IPS-18c (cell line): Measurements from ENCODE around the gene HLA-DRB5.
"Not testable (repeated sequence)": the region's sequence is repeated elsewhere in the genome, so short reads cannot be mapped to it uniquely, and the experiment has no call there.

Experiments used
- H3K4me3 ChIP-seq: 2 replicates; pipeline ENCODE4 v1.7.0; 2013; ENCODE audit warnings: low read depth, mild to moderate bottlenecking, low read length, moderate library complexity; ENCODE audit not compliant: insufficient read depth
- H3K9me3 ChIP-seq: one replicate; pipeline ENCODE4 v1.6.1; 2013; ENCODE audit warnings: mild to moderate bottlenecking, low read length, moderate library complexity; ENCODE audit not compliant: control insufficient read depth, insufficient read depth

HLA-DRB5 gene

DNA sequence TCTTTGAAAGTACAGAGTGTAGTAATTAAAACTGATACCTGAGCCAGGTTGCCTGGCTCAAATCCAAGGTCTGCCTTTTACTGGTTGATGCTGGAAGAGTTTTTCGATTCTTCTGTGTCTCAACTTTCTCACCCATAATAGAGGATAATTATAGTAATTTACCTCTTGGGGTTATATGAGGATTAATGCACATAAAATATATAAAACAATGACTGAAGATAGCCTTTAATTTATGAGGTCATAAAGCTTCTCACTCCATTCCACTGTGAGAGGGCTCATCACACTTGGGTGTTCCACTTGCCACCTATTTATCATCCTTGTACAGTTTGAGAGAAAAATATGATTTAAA lies 10.2 kb downstream of the HLA-DRB5 start:
- H3K9me3 ChIP-seq = no peaks in the 10 kb centered on the region
- no peak overlapping the region for H3K4me3 ChIP-seq

DNA sequence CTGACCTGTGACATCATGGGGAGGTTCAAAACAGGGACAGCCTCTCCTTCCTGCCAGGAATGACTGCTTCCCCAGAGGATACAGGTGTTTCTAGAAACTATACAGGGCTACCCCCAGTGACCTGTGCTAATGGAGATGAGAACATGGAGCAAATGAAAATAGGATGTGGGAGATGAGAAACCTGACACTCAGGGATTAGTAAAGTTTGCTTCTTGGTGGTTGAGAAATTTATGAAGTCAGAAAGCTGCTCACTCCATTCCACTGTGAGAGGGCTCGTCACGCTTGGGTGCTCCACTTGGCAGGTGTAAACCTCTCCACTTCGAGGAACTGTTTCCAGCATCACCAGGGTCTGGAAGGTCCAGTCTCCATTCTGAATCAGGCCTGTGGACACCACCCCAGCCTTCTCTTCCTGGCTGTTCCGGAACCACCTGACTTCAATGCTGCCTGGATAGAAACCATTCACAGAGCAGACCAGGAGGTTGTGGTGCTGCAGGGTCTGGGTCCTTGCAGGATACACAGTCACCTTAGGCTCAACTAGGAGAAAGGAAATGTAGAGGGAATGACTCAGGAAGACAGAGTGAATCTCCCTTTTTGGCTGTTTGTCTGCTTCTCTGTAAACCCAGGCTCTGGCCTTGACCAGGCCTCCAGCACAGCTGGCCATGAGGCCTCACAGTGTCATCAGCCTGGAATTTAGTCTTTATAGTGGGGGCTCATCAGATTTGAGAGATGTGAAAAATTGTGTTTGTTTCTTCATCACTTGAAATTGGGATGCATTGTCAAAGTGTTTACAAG lies 10.8 kb downstream of the HLA-DRB5 start:
- Histone ChIP-seq H3K9me3 (no peaks in the 10 kb centered on the region), H3K4me3 (no peak overlapping the region)

DNA sequence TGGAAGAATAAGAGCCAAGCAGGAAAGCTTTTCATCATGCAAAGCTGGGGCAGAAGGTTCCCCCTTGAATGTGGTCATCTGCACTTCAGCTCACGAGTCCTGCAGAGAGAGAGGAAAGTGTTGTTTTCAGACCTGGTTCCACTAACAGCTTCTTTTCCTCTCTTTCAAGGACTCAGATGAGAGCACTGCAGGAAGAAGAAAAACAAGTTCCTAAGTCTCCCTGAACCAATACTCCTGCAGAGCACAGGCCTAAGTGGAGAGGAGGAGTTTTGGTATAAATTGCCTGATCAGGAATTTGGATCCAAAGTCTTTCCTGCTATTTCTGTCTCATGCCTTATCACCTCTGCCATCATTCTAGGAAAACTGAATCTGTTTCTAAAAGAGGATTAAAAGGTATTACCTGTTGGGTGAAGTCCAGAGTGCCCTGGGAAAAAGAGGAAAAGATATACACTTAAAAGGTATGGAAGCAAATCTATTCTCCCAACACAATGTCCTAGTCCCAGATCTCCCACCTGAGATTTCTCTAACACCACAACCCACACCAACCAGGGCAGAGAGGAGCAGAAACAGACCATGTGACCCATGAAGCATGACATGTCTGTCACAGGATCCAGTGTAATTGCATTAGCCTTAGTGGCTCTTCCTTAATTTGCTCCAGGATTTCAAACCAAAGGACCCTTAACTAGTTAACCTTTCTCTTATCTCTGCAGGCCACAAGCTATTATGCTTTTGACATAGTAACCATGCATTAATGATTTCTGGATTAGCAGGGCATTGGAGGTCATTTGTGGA lies 12.2 kb downstream of the HLA-DRB5 start:
- H3K4me3 ChIP-seq = no peak overlapping the region
- H3K9me3 ChIP-seq = no peaks in the 10 kb centered on the region

DNA sequence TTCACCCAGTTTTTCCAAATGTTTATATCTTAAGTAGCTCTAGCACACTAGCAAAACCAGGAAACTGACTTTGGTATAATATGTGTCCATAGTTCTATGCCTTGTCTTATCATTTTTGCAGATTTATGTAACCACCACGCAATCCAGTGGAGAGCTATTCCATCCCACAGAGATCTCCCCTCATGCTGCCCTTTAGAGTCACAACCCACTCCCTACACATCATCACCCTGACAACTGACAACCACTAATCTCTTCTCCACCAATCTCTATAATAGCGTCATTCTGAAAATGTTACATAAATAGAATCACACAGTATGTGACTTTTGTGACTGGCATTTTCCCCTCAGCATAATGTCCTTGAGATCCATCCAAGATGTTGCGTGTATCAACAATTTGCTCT lies 29.1 kb downstream of the HLA-DRB5 start:
- no peaks in the 10 kb centered on the region for H3K9me3 ChIP-seq

DNA sequence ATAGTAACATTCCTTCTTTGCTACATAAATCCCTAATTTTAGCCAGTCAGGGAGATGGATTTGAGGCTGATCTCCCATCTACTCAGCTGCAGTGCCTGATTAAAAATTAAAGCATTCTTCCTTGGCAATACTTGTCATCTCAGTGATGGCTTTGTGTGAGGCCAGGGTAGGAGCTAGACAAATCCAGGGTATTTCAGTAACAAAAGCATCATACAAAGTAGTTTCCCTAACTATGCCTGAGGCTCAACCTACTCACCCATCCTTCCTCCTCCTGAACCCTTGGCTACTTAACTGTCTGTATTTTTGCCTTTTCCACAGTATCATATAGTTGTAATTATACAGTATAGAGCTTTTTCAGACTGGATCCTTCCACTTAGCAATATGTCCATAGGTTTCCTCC lies 37.7 kb downstream of the HLA-DRB5 start:
- H3K9me3 ChIP-seq = no peaks in the 10 kb centered on the region

More for the DNA sequence above, 29.1 kb downstream of the HLA-DRB5 start:
- H3K4me3 ChIP-seq = no peak overlapping the region

DNA sequence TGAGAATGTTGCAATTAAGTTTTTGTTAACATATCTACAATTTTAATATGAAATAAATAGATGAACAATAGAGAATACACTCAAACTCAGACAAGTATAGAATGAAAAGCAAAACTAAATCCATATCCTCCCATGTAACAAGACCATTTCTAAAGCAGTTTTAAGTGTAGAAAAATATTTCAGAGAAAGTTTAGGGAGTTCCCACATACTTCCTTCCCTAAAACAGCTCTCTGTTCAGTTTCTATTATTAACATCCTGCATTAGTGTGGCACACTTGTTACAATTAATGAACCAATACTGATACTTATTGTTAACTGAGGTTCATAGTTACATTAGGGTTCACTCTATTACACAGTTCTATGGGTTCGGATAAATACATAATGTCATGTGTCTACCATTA lies 38.4 kb downstream of the HLA-DRB5 start:
- no peak overlapping the region for H3K4me3 ChIP-seq

More for the DNA sequence above, 37.7 kb downstream of the HLA-DRB5 start:
- H3K4me3 ChIP-seq = no peak overlapping the region

DNA sequence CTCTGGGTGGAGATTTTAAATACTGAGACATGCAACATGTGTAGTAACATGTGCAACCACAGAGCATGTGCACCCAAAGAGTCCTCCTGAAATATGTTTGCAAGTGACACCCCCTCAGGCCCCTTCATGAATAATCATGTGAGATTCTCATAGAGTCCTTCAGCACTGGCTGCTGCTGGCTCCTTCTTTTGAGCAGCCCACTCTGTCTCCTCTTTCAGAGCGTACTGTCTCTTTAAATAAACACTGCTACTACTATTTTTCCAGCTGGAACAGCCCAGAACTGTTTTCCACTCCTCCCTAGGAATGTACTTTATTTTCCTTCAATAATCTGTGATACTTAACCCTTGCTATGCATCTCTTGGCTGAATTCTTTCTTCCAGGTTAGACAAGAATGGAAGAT lies 42.0 kb downstream of the HLA-DRB5 start:
- H3K9me3 ChIP-seq = no peaks in the 10 kb centered on the region
- H3K4me3 ChIP-seq = no peak overlapping the region

More for the DNA sequence above, 38.4 kb downstream of the HLA-DRB5 start:
- no peaks in the 10 kb centered on the region for H3K9me3 ChIP-seq

DNA sequence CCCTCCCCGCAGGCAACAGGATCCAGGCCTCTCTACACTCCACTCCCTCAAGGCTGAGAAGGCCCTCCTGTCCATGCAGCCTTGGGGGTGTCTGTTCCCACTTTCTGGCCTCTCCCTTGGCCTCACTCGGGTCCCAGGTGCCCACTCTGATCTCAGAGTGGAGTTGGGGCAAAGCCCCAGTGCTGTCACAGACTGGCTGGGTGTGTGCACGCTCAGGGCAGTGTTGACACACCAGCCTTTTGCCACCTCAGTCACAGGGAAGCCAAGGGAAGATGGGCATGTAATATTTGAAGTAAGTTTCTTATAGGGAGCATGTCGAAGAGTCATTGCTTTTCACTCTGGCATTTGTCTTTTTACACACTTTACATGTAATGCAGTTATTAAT lies 45.5 kb downstream of the HLA-DRB5 start:
- H3K4me3 ChIP-seq = no peak overlapping the region

DNA sequence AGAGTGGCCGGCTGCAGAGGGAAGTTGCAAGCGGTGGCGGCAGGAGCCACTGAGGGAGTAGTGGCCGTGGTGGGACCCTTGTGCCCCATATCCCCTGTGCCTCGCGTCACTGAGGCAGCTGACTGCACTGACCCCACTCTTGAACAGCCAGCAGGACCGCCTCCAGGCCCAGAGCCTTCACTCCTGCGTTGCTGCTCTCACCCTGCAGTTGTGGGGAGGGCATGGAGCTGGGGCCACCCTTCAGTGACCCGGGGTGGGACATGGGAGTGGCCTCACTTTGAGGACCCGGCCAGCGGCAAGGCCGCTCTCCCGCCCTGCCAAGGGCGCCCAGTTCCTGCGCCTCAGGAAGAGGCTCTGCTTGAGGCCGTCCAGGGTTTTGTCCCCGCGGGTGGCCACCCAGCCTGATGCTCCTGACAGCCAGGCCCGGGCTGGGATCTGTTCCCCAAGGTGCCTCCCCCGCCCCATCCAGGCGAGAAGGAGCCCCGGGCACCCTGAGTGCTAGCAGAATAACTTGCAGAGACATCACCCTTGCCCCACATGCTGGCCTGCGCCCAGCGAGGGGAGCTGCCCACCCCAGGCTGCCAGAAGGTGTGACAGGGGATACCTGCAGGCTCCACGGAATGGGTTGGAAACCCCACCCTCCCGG lies 46.0 kb downstream of the HLA-DRB5 start:
- Histone ChIP-seq H3K9me3 (no peaks in the 10 kb centered on the region), H3K4me3 (no peak overlapping the region)

More for the DNA sequence above, 45.5 kb downstream of the HLA-DRB5 start:
- H3K9me3 ChIP-seq = no peaks in the 10 kb centered on the region

DNA sequence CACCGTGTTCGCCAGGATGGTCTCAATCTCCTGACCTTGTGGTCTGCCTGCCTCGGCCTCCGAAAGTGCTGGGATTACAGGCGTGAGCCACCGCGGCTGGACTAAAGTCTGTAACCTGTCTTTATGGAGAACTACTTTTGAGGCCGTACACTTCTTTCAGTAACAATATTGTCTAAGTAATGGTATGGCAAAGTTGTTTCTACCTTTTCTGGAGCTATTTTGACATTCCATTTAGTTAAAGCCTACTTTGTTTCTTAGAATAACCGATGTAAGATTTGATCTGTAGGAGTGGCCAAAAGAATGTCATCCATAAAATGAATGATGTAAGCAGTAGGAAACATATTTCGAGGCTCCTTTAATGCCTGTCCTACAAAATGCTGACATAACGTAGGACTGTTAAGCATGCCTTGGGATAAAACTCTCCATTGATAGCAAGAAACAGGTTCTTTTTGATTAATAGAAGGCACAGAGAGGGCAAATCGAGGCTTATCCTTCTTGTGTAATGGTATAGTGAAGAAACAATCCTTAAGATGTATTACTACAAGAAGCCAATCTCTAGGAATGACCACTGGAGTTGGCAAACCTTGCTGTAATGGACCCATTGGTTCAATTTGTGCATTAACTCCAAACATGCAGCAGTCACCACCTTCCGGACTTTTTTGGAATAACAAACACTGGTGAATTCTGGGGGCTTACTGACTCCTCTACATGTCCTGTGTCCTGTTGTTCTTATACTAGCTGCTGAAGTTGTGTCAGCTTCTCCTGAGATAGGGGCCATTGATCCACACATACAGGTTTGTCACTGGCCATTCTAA lies 54.5 kb downstream of the HLA-DRB5 start:
- H3K9me3 ChIP-seq = no peaks in the 10 kb centered on the region
- H3K4me3 ChIP-seq = no peak overlapping the region

DNA sequence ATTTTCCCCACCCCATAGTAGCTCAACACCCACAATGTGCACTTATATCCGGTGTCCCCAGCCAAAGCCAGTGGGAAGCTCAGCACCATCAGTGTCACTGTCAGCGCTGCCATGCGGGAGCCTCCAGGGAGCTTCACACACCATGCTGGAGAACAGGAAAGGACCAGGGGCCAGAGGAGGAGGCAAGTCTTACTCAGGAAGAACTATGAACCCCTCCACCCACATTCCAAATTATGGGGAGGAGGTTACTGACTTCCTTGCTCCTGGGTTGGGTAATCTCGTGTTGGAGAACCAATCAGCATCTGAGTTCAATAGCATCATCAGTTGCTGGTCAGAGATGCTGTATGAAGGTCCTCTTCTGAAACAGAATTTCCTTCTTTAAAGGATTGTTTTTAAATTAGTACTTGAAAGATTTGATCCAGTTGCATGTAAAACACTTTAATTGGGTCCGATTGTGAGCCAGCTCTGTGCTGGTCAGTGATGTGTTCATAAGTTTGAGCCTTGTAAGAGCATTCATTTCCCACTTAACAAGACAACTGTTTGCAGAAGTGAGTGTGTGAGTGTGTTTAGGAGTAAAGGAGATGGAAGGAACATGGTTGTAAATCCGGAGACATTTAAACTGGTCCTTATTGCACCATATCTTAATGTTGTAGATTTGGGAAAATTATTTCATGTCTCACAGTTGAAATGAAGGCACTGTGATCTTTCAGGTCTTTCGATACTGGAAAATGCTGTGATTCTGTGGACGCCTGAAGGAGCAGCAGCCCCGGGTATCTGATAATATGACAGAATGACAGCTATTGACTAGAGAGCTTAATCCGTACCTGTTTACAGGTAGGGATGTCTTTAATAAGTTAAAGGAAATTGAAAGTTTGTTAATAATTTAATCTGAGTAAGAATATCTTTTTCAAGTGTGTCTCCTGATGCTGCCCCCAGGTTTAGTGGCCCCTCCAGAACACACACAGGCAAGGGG lies 56.4 kb downstream of the HLA-DRB5 start:
- not testable (repeated sequence) for H3K4me3 ChIP-seq, H3K9me3 ChIP-seq

DNA sequence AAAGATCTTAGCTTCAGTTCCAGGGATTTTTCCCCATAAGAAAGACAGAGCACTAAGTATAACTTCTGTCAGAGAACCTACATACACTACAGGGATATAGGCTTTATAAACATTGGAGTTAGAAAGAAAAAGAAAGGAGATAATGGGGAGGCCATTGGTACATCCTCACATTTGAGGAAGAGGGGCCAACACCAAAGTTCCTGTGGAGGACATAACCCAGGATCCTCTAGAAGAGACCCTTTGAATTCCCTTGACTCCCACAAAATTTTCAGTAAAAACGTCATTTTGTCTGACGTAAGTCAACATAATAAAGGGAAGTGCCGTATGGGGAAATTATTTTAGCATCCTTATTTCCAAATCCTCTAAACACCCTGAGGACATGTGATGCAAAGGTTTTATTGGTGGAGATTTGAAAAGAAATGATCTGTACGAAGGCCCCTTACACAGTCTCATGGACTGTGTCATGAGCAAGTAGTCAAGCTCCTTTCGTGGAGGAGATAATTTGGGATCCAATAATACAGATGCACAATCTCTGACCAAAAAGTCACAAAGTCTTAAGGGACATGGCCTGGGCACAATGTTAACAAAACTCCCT lies 57.2 kb downstream of the HLA-DRB5 start:
- Histone ChIP-seq H3K4me3 (no peak overlapping the region), H3K9me3 (no peaks in the 10 kb centered on the region)

DNA sequence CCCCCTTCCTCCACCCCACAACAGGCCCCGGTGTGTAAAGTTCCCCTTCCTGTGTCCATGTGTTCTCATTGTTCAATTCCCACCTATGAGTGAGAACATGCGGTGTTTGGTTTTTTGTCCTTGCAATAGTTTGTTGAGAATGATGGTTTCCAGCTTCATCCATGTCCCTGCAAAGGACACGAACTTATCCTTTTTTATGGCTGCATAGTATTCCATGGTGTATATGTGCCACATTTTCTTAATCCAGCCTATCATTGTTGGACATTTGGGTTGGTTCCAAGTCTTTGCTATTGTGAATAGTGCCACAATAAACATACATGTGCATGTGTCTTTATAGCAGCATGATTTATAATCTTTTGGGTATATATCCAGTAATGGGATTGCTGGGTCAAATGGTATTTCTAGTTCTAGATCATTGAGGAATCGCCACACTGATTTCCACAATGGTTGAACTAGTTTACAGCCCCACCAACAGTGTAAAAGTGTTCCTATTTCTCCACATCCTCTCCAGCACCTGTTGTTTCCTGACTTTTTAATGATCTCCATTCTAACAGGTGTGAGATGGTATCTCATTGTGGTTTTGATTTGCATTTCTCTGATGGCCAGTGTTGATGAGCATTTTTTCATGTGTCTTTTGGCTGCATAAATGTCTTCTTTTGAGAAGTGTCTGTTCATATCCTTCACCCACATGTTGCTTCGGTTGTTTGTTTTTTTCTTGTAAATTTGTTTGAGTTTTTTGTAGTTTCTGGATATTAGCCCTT lies 62.2 kb downstream of the HLA-DRB5 start:
- H3K4me3 ChIP-seq, H3K9me3 ChIP-seq: not testable (repeated sequence)
